NCI-H1436 (cell line): ENCODE measurements around the gene PAK5.

Source experiments
- DNase-seq: peaks from one replicate; lab custom pipeline; 2025; lab: John Stamatoyannopoulos, UW

Gene PAK5

DNA sequence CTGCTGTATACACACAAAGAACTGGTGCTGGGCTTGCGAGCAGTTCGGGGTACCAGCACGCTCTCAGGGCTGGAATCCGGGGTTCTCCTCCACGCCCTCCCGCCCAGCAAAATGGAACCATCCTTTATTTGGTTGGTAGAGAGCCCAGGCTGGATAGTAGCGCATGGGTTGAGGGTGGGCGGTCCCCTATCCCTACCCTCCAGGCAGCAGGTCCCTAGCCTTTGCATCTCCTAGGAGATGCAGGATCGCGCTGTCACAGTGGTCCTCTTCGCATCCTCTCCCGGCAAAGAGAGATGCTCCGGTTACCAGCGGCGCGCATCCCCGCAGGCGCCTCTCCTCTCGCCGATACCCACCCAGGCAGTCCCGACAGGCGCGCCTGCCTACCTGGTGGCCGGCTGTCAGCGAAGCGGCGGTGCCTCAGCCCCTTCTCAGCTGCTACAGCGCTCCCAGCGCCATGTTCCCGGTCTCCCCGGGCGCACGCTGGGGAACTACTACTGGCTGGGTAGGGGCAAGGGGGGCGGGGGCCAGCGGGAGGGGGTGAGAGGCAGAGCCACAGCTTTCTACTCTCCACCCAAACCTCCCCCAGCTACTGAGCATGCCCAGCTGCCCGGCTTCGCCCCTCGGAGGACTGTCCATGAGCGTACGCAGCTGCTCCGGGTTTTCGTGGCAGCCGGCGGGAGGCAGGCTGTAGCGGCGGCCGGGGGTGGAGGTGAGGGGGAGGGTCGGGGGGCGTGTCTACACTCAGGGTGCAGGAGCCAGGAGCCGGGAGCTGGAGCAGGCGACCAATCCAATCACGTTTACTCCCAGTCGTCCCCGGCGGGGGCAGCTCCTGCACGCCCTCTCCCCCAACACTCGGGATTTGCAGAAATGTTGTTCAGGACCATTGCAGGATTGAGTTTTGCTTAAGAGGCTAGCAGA, at the start of gene PAK5:
TSS of gene PAK5 (minus strand) at position 699 of the 918 bp plus-strand sequence. CDS start 194,748 bp downstream, outside the sequence.
- DNase-seq, result peak; percentile 94

DNA sequence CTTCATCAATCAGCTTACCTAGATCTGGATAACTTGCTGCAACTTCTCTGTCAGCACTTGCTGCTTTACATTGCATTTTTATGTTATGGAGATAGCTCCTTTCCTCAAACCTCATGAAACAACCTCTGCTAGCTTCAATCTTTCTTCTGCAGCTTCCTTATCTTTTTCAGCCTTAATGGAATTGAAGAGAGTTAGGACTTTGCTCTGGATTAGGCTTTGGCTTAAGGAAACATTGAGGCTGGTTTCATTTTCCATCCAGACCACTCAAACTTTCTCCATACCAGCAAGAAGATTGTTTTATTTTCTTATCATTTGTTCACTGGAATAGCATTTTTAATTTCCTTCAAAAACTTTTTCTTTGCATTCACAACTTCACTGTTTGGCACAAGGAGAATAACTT, 48.8 kb upstream of the PAK5 start:
- DNase-seq, result no peak

DNA sequence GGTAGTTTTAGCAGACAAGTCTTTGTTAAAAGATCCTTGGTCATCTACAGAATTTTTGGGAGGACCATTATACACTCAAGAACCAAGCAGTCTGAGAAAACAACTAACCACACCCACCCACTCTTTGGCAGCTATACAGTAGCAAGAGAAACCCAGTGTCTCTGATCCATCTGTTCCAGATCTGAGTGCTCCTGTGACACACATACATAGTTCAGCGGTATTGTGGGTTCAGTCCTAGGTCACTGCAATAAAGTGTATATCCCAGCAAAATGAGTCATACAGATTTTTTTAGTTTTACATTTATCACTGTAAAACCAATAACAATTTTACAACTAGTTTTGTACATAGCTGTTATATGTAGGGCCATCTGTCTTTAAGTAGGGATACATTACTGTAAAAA, 47.4 kb upstream of the PAK5 start:
- DNase-seq, result no peak

DNA sequence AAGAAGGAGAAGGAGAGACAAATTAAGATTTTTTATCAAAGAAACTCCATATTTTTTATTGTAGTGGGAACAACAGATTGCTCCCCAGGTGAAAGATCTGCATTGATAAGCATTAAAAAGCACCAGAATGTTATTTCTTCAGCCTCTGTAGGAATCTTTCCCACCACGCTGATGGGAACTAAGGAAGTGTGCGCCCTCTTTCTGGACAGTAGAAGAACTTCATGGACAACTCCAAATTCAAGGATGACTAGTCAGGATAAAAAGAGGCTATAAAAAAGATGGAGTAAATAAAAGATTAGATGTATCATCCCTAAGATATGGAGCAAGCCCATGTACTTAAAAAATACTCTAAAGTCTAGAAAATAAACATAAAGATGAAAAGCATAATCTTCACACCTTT, 45.8 kb upstream of the PAK5 start:
- no peak for DNase-seq

DNA sequence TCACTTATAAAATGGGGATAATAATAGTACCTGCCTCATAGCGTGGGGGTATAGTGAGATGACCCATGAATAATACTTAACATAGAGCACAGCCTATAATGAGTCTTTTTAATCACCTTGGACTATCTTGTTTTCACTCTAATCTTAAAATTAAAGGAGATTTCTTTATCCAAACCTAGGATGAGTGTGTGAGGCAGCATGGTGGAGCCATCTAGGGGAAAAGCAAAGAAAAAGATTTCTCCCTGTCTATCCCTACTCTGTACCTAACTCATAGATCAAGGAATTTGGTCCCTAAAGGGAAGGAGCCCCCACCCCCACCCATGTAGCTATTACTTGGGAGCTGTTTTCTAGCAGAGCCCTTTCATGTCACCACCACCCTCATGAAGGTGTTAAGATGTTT, 45.2 kb upstream of the PAK5 start:
- no peak for DNase-seq

DNA sequence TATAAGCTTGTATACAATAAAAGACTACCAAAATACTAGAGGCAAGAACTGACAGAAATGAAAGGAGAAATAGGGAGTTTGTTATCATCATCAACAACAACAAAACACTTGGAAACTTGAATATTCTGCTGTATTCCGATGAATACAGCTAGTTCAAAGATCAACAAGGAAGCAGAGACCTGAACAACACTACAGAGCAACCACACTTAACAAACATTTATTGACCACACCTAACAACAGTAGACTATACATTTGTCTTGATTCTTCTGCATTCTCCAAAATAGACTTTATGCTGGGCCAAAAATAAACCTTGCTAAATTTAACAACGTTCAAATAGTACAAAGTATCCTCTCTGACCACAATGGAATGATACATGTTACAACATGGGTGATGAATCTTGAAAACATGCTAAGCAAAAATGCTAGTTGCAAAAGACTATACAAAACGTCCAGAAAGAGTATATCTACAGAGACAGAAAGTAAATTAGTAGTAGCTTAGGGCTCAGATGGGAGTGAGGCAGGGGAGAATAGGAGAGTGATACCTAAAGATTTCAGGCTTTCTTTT, 39.1 kb upstream of the PAK5 start:
- no peak for DNase-seq

DNA sequence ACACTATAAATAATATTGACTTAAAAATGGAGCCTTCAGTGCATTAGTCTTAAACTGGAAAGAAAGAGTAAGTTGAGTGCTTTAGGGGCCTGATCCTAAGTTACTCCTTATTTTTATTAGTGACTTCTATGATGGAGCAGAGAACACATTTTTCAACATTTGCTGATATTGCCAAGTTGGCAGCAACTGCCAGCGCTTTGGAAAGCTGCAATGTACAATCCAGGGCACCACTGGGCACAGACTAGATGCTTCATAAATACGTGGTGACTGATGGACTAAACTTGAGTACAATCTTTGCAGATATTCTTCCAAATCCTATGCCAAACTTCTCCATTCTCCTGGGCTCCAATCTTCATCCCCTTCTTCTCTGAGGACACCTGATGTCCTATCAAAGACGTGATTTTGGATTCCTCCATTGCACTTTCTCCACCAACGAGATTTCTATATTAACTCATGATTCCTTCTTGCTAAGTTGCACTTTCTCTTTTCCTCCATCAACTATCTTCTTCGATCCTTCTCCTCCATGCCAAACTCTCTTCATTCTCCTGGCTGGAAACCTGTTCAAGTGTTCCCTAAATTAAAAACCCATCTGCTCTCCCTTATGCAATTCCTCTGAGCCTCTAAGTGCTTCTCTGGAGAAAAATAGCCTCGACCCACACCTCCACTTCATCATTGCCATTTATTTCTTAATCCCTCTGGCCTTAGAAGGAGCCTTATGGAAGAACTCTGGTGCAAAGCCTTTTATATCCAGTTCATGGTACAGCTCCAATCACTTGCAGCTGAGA, 28.5 kb upstream of the PAK5 start:
- DNase-seq, result no peak

DNA sequence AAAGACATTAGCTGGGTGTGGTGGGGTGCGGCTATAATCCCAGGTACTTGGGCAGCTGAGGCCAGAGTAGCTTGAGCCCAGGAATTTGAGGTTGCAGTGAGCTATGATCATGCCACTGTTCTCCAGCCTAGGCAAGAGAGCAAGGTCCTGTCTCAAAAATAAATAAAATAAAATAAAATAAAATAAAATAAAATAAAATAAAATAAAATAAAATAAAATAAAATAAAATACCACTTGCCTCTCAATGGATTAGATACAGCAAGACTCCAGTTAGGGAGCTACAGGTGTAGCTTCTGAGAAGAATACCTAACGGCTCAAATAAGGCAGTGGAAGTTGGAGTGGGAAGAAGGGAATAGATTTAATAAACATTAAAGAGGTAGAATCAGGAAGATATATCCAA, 13.7 kb upstream of the PAK5 start:
- no peak for DNase-seq

DNA sequence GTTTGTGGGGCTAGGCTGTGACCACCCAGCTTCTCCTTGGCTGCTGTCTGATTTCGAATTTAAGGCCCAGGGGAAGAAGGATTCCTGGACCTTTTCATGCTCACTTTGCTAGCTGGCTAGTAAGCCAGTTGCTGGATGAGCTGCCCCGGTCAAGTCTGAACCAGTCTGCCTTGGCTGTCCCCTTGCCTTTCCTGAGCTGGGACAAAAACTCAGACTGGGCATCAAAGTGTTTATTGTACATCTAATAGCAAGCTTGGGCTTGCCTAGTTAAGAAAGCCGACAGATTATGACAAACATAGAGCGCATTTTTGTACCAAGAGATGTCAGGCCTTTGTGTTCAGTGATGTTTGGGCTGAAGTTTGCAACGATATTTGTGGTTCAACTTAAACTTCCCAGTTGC, 750 bp upstream of the PAK5 start:
- no peak for DNase-seq

DNA sequence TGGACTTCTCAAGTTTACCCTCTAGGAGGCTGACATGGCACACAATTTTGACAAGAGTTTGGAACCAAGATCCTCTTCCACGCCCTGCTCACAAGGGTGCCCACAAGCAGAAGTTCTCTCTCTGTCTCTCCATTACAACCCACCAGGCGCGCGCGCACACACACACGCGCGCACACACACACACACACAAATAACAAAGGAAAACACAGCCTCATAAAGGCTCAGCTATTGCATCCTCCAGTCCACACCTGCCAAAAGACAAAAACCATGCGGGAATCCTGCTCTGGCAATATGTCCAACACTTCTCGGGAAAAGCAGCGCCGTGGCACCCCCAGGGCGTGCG, 870 bp downstream of the PAK5 start:
- no peak for DNase-seq

DNA sequence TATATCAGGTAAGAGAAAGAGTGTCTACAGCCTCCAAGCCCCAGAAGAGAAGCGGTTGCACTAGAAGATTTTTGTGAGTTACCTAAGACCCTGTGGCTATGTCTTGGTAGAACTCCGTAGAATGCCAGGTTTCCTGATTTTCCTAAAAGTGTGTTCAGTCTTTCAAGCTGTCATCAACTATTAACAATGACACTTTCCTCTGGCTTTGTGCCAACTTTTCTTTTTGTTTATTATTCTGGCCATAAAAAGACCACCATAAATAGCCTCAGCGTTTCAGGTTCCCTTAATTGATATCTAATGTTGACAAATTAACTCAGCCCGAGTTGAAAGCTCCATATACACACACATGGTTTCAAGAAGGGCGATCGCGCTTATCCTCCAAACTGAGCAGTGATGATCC, 1.2 kb downstream of the PAK5 start:
- no peak for DNase-seq

DNA sequence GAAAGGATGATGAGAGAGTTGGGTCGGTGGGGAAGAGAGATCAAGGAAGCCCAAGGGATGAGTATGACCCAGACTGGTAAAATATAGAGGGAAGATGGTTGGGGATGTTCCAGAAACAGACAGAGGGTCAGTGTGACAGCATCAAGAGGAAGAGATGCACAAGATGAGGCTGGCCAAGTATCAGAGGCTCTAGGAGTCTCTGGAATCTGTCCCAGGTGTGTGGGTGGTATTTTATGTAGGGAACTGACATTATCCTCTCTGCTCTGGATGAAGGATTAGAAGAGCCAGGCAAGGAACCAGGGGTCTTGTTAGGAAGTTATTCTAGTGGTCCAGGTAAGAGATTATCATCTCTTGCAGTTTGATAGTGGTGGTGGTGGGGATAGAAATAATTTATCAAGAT, 3.6 kb downstream of the PAK5 start:
- DNase-seq, result no peak

DNA sequence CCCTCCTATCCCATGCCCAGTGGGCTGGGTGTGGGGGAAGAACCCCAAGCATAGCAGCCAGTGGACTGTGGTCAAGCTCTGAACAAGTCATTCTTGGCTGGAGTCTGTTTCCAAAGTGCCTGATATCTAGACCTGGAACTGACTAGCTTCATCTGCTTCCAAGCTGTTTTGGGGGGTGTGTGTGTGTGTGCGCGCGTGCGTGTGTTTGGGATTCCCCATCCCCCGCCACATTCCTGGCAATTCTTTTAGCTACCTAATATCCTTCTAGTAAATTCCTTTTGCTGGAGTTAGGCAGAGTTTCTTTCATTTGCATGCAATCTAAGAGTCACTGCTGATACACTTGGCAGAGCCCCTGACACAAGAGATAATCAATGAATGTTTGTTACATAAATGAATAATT, 7.8 kb downstream of the PAK5 start:
- DNase-seq, result no peak

DNA sequence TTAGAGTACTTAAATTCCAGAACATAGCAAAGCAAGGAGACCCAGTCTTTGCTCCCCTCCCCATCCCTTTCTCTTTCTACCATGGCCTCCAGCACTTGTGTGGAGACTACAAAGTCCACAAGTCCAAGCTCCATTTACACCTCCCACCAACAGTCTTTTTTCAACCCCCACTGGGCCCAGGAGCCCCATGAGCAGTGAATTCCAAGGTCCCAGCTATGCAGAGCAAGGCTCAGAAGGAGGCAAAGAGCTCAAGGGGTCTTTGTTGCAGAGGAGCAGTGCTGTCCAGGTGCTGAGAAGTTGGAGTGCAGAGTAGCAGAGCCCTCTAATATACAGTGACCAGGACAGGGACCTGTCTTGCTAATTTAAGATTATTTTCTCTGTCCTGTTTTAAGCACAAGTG, 9.0 kb downstream of the PAK5 start:
- DNase-seq, result no peak

DNA sequence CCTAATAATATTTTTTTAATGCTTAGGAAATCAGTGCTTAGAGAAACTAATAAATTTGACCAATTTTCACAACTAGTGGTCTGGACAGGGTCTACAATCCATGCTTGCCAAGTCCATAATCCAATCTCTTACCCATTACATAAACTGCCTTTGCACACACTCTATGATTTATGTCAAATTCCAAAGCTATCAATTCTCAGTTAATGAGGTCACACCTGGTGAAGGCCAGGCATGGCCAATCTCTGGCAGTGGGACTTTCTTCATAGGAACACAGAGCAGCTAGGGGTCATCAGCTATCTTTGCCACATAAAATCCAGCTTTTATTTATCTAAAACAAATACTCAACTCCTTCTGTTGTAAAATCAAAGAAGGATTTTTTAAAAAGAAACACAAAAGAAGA, 21.2 kb downstream of the PAK5 start:
- DNase-seq, result no peak

DNA sequence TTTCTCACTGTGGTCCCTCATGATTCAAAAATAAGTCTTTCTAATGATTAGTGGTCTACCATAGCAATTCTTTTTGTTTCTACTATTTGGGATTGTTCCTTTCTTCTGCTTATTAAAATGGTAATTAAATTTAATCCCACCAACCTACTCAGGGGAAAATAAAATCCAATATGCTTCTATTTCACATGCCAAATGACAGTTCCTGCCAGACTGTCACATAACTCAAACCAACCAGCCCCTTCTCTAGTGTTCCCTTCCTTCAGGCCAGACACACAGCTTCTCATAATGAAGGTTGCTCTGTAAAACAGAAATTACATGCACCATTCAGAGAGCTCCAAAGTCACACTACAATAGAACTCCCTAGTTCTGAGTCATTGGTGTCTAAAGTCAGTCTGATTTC, 23.2 kb downstream of the PAK5 start:
- no peak for DNase-seq

DNA sequence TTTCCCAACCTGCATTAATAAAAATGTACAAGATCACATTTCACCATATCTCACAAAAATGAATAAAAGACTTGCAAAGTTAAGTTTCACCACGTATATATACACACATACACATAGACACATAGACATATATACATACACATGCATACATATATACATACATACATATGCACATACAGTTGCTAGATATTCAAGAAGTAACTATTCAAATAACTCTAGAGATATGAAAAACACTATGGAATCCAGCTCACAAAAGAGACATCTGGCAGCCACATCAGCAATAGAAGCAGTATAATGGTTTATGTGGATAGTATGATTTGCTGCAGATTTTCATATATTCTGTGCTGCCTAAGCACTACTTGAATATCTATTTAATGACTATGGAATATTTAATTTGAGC, 28.1 kb downstream of the PAK5 start:
- DNase-seq, result no peak

DNA sequence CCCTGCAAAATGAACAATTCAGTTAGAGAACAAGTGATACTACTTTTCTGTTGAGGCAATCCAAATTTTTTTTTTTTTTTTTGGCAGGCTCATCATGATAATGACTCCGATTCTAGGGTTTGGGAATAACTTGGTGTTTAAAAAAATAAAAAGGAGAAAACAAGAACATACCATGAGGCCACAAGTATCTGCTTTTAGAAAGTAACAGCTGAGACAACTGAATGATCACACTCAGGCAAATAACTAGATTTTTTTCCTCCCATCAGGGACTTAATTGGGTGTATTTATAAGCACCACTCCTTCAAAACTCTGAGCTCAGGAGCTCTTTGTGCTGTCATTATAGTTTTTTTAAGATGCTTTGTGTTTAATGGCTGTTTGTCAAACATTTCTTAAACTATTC, 29.6 kb downstream of the PAK5 start:
- DNase-seq, result peak; percentile 3

DNA sequence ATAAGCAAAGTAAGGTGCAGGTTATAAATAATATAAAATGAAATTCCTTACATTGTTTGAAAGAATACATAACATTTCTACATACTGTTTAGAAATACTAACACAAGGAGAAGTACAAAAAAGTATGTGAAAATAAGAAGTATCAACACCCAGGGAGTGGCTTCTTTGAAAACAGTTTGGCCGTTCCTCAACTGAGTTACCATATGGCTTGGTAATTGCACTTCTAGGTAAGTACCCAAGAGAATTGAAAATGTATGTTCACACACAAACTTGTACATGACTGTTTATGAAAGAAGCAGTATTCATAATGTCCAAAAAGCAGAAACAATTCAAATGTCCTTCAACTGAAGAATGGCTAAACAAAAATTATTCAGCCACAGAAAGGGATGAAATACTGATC, 30.7 kb downstream of the PAK5 start:
- no peak for DNase-seq

DNA sequence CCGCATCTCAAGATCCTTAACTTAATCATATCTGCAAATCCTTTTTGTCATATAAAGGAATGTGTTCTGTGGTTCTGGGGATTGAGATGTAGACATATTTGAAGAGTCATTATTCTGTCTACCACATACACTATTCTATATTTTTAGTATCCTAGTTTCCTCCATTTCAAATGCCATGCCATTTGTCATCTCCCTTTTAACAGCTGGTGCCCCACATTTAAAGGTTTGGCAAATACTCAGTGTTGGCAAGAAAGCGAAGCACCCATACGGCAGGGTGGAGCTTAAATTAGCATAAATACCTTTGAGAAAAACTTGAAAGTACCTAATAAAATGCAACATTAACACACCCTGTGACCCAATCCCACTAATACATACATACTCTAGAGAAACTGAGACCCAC, 31.7 kb downstream of the PAK5 start:
- DNase-seq, result no peak

DNA sequence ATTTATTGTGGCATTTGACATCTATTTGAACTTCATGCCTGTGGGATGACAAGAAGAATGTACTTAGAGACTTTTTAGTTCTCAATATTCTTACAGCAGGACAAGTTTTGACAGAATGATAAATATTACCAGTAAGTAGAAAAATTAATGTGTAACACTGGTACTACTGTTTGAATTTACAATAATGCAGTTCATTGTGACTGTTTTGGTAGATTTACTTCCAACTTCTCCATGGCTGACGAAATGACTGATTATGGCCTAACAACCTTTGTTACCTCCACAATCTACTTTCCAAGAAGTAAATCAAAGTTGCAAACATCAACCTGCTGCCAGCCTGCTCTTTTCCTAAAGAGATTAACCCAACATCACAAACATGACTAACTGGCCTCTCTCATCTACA, 38.5 kb downstream of the PAK5 start:
- no peak for DNase-seq

DNA sequence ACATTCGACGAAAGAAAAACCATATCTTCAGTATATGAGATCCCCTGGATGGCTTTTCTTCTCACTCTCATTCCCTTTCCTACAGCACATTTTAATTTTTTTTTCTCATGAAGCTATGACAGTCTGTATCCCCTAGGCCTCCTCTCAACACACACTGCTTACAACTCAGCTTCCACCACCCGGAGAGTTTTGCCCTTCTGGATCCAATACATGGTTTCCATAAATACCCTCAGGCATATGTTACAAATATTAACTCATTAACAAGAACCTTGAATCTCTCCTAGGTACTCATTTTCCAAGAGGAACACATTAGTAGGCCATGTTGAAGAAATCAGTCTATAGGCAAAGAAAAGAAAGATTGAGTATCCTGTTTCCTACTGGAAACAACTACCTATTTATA, 44.0 kb downstream of the PAK5 start:
- DNase-seq, result no peak

DNA sequence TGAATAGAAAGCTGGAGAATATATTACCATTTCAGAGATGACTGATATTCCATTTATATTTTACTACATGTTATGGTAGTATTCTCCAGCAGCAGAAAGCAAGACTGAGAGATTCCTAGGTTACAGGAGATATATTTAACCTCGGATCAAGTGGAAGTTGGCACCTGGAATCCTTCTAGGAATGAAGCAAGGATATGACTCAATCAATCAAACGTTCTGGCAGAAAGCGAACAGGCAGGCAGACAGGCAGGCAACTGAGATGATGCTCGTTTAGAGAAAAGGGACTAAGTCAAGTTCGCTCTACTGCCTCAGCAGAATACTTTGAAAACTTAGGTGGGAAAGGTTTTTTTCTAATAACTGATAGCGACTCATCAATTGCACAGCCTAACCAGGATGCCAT, 46.2 kb downstream of the PAK5 start:
- DNase-seq, result no peak
